Kidney tubule cell (primary cell): ENCODE measurements around the gene BABAM2.

ENCODE experiments used
- DNase-seq: peaks from one replicate; pipeline ENCODE4 v3.0.0-alpha.2; 2018; ENCODE audit warnings: low spot score

Gene BABAM2

DNA sequence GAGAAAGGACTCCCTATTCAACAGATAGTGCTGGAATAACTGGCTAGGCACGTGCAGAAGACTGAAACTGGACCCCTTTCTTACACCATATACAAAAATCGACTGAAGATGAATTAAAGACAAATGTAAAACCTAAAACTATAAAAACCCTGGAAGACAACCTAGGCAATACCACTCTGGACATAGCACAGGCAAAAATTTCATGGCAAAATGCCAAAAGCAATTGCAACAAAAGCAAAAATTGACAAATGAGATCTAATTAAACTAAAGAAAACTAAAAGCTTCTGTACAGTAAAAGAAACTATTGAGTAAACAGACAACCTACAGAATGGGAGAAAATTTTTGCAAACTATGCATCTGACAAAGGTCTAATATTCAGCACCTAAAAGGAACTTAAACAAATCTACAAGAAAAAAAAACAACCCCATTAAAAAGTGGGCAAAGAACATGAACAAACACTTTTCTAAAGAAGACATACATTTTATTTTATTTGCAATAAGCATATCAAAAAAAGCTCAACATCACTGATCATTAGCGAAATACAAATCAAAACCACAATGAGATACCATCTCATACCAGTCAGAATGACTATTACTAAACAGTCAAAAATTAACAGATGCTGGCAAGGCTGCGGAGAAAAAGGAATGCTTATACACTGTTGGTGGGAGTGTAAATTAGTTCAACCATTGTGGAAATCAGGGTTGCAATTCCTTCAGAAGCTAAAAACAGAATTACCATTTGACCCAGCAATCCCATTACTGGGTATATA is 8.5 kb upstream of the BABAM2 start:
- DNase-seq: peak; percentile 90

DNA sequence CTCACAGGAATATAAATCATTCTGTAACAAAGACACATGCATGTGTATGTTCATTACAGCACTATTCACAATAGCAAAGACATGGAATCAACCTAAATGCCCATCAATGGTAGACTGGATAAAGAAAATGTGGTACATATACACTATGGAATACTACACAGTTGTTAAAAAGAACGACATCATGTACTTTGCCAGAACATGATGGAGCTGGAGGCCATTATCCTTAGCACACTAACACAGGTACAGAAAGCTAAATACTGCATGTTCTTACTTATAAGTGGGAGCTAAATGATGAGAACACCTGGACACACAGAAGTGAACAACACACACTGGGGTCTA is 8.0 kb upstream of the BABAM2 start:
- DNase-seq: peak; percentile 21

DNA sequence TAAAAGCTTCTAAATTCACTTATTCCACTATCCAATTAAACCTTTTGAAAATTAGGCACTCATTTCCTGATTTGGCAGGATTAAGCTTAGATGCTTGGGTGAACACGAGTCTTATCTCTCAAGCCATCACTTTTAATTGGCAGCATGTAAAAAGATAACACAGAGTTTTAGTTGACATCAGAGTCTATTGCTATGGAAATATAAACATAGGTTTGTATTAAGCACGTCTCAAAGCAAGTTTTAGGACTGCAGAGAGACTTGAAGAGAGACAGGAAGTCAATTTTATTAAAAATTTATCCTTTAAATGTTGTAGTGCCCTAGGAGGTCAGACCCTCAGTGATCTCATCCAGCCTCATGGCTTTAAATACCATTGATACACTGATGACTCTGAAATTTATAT is 5.9 kb upstream of the BABAM2 start:
- peak; percentile 47 for DNase-seq

DNA sequence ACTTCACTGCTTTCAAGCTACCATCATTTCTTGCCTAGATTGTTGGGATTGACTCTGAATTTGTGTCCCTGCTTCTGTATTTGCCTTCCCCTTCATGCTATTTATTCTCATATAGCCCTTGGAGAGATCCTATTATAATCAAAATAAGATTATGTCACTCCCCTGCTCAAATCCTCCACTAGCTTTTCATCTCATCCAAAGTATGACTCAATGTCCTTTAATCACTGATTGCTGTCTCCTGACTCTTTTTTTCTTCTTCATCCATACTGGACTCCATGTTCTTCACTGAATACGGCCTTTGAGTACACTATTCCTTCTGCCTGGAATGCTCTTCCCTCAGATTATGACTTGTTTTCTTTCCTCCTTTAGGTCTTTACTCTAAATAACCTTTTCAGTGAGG is 5.3 kb upstream of the BABAM2 start:
- peak; percentile 62 for DNase-seq

DNA sequence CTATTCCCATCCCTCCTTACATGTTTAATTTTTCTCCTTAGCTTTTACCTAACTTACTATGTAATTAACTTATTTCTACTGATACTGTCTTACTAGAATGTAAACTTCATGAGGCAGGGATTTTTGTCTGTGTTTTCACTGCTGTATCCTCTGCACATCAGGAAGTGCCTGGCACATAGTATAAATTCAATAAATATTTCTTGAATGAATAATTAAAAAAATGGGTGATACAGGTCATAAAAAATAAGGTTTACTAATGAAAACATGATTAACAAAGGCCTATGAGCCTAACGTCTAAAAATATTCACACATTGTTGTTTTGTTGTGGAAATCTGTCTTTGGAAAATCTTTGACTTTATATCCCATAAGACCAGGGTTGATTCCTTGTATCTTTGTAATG is 4.9 kb upstream of the BABAM2 start:
- peak; percentile 73 for DNase-seq

DNA sequence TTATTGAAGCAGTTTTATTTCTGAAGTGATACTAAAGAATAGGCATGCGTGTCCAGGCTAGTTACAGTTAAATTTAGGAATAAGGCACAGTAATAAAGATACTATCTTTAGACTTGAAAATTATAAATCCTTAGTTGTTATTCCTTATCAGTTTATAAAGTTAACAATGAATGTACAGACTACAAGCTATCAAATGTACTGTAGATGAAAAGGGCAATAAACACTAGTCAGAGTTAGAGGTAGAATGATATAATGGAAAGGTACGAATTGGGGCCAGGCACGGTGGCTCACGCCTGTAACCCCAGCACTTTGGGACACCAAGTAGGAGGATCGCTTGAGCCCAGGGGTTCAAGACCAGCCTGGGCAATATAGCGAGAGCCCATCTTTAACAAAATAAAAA is 4.2 kb upstream of the BABAM2 start:
- no peak for DNase-seq

DNA sequence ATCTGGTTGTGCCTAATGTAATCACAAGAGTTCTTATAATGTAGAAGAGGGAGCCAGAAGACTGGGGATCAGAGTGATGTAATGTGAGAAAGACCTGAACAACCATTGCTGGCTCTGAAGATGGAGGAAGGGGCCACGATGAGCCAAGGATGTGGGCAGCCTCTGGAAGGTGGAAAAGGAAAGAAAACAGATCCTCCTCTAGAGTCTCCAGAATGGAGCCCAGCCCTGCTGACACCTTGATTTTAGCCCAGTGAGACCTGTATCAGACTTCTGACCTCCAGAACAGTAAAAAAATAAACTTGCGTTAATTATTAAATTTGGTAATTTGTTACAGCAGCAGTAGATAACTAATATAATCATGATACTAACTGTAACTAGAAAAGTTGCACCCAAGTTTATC is 3.4 kb upstream of the BABAM2 start:
- DNase-seq: peak; percentile 18

DNA sequence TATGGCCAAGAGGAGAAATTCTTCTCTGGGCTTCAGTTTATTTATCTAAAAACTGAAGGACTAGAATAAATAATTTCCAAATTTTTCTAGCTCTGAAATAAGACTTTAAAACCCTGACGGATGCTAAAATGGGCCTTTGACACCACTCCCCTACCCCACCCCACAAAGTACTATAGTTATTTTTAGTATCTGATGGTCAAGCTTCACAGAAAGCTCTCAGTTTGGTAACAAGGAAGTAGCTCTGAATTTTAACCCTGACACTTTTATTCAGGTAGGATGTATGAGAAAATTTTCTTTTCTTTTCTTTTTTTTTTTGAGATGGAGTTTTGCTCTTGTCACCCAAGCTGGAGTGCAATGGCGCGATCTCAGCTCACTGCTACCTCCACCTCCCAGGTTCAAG is 2.7 kb upstream of the BABAM2 start:
- DNase-seq: peak; percentile 40

DNA sequence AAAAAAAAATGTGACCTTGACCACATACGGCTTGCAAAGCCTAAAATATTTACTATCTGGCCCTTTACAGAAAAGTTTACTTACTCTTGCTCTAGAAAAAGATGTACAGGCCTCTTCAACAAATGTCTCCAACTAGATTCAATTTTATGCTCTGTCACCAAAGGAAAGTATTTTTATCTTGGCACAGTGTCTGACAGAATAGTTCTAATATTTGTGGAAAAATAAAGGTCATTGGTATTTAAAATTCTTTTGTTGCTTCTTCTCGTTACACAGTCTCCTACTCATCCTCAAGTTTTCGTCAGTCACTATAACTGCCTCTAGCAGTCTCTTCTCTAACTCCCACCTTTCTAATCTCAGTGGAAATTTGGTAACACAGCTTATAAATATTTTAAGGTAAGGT is 1.7 kb upstream of the BABAM2 start:
- DNase-seq: peak; percentile 48

DNA sequence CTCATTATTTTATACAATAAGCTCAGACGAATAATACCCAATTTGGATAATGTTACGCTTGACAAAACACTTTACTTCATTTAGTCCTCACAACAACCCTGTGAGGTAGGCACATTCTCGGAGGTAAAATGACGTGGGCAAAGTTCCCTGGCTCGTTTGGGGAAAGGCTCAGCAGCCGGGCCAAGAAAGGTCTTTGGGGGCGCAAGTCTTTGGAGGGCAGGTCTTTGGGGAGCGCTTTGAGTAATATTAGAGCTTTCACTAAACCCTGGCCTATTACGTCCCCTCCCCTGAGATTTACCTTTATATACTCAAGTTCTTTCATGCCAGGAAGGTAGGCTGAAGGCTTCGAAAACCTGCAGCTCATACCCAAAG is 769 bp upstream of the BABAM2 start:
- peak; percentile 70 for DNase-seq

DNA sequence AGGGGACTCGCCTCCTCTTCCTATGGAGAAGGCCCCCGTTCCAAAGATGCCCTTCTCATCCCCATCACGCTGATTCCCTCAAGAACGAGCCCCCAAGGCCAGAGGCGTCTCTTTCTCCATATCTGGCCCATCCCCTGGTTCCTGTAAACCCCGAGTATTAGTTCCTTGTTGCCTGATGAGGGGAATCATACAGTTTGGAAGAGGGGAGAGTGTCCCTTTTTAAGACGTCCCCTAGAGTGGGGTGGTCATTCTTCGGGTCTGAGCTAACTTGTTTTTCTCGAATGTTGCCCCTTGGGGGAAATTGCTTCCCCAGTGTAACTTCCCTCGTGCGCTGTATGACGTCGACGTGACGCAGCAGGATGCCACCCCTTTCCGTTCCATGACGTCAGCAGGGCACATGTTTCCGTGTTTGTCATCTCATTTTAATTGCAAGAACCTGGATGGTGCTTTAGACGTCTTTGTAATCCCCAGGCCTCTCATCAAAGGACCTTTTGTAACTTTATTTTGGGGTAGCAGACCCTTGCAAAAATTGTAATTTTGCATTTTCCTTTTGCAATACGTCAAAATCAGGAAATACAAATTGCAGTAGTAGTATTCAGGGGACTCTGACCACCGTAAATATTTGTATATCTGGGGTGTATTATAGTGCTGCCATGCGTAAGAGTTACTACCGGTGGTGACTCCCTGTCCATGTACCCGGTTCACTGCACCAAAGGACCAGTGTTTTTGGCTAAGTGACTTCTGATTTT is 569 bp downstream of the BABAM2 start:
- DNase-seq: peak; percentile 78

DNA sequence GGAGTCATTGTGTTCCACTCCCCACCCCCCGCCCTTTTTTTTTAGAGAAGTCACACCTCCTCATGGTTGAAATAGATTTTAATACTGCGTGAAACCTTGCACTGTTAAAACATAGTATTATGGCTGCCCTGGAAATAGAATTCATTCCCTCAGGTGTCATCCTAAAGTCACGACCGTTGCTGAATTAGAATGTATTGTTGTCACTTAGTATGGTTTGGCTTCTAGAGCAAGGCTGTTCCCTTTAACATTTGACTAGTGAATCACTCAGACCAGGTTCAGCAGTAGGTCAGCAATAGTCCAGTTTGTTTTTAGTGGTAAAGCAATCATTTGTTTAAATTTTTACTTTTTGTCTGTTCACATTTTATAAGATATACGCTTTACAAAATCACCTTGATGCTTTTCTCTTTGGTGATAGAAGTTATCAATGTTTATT is 1.2 kb downstream of the BABAM2 start:
- peak; percentile 71 for DNase-seq

DNA sequence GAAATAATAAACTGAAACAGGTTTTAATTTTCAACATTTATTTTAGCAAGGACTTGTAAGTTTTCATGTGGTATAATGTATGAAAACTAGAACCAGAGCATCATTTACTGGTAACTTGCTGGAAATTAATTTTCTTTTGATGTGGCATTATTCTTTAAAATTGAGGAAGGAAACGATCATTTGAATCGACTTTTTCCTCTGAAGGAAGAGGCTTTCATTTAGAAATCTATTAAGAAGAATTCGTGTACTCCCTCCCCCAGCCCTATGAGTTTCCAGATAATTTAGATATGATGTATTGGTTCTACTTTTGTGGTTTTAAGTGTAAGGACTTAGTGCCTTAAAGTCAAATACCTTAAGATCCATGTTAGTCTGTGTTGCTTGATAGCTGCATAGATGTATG is 2.5 kb downstream of the BABAM2 start:
- DNase-seq: no peak

DNA sequence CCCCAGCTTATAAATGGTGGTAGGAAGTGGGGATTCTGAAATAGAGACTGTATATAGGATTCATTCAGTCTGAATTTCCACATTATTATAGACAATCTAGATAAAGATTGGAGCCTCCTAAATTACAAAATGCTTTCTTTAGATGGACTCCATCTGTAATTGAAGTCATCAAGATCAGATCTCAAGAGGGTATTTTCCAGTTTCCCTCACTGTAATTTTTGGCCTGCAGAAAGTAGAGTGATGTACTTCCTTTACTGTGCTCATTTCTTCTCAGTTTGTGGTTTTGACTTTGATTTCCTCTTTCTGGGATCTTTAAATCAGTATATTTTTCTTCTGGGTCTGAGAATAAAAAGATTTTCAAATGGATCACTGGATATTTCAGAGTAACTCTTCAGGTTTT is 7.2 kb downstream of the BABAM2 start:
- DNase-seq: no peak

DNA sequence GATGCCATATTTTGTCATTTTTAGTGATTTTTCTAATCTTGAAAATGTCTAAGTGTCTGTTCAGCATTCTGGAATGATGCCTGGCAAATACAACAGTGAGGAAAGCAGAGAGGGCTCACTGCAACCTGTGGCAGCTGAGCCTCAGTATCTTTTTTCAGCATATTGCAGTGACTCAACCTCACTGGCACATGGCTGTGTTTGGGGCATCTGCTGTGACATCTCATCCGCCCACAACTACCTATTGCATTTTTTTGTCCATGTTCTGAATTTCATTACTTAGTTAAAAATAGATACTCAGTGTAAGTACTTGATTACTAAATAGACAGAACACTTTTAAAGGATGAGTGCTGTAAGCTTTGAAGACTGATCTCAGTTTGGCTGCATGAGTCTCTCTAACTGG is 10.7 kb downstream of the BABAM2 start:
- no peak for DNase-seq

DNA sequence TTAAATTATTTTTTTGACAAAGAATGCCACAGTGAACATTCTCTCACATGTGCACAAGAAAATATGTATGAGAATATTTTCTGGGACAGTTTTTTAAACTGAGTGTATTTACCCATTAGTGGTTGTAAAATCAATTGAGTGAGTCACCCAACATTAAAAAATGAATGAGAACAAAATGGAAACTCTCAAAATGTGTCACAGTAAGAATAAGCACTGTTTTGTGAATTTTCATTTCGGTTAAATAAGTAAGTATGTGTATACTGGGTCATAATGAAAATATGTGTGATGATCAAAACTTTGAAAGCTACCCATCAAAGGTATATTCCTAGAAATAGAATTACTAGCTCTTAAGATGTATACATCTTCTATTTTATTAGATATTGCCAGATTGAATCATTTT is 11.6 kb downstream of the BABAM2 start:
- no peak for DNase-seq

DNA sequence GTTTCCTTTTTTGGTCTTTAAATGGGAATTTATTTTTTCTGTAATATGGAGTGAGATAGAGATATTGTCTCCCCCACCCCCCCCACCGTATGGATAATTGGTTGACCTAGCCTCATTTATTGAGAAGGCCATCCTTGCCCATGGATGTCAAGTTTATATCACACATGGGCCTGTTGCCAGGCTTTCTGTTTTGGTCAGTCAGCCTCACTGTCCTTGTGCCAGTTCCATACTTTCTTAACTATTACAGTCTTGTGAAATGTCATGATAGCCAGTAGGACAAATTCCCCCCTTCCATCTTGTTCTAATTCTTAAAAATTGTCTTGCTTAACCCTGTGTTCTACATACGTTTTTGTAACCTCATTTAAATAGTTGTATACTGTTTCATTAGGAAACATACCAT is 12.5 kb downstream of the BABAM2 start:
- DNase-seq: no peak

DNA sequence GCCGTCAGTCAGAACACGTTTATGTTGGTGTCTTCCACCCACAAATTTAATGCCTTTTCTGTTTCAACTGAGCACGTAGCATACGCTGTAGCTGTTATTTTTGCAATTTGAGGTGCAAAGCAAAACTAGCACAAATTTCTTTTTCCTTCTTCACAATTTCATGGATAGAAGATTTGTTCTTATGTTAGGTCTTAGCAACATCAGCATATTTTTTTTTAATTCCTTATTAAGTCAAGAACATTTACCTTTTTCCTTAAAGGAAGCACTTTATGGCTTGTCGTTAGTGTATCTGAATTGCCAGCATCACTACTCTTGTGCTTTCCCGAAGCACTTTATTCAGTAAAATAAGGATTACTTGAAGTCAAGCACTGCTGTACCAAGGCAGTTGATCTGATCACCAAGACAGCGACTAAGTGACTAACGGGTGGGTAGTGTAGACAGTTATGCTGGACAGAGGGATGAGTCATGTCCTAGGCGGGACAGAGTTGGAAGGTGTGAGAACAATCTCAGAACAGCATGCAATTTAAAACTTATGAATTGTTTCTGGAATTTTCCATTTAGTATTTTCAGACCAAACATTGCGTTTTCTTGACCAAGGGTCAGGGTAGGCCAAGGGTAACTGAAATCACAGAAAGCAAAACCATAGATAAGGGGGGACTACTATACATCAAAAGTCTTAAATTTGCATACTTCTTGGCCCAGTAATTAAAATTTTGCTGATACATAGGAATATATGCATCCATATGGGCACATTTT is 13.3 kb downstream of the BABAM2 start:
- DNase-seq: peak; percentile 70

DNA sequence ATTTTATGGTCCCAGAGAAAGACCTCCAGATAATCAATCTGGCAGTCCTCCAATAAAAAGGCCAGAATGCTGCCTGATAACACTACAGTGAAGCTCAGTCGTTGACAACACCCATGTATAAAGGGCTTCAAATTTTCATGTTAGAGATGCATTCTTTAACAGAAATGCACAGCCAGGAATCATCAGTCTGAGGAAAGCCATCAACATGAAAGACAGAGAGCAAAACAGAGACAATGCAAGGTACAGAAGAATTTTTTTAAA is 13.8 kb downstream of the BABAM2 start:
- no peak for DNase-seq

DNA sequence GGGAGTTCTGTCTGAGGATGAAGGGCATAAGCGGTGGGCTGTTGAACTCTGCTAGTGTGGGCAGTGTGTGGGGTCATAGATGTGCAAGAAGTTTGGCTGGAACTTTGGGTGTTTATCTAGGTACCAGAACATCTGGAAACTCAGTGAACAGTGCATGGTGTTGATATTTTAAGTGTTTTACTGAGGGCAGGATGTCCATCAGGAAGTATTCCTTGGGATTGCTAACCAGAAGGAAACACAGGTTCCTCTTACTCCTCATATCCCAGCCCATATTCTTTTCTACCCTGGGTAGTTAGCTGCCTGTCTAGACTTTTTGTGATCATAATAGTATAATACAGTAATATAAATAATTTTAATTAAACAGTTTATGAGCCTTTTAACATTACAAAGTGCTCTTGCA is 15.5 kb downstream of the BABAM2 start:
- DNase-seq: no peak

DNA sequence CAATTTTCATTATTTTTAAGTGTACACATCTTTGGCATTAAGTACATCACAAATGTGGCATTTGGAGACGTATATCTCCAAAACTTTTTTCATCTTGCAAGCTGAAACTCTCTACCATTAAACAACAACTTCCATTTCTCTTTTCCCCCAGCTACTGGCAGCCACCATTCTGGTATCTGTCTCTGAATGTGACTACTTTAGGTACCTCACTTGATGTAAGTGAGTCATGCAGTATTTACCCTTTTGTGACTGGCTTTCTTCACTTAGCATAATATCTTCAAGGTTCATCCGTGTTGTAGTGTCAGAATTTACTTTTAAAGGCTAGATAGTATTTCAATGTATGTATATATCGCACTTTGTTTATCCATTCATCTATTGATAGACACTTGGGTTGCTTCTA is 17.0 kb downstream of the BABAM2 start:
- DNase-seq: peak; percentile 28

DNA sequence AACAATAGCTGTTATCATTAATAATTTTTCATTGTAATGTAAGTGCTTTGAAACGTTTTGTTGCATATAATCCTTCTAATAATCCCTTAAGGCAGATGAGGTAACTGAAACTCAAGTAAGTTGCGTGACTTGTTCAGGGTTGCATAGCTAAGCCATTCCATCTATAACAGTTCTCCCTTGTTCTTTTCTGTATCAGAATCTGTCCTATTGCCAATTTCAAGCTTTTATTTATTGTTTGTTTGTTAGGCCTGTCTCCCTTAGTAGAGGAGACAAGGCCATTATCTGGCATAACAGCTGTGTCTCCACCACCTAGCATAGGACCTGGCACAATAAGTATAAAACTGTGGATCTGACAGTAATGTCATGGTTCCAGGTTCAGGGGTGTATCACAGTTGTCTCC is 19.4 kb downstream of the BABAM2 start:
- no peak for DNase-seq

DNA sequence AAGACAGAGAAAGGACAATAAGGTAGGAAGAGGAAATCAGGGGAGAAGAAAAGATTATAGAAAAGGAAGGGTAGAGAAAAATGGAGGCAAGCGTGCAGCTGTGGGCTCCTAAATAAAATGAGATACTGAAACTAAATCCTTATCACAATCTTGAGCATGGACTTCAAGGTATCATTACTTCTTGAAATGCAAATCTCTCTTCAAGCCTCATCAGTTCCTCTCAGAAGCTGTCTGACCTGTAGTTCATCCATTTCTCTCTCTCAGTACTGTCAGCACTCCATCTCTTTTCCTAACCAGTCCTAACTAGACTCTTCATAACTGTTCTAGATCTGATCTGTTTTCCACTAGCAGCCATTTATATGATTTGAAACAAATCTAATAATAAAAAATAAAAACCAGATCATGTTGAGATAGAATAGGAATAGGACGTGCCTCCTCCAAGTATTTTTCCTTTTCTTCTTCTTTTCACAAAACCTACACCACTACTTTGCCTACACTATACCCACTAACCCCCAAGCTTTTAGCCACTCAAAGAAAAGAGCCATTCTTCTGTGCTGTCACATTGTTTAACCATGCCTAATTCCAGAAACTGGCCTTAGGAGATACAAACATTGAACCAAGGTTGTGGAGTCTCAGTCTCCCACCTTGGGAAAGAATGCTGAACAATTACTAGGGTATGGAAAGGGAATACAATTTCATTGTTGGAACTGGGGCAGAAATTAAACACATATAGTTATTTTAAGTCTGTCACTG is 21.1 kb downstream of the BABAM2 start:
- DNase-seq: no peak
